HepG2 (cell line): Measurements from ENCODE around the gene OR1Q1. TPM values are rescaled to one million over a fixed set of nuclear protein-coding genes. Genes with fewer than 3 reads are reported as not detected.

Experiments used
- ATAC-seq: fragments of 200-7000 bp; cut with Tn5 transposase; 3 replicates; pipeline ENCODE4 v1.9.1; 2020; ENCODE audit warnings: mild to moderate bottlenecking, moderate library complexity
- Bru-seq: library from RNA; stranded (reverse); fragments of 400-500 nt; gene quantifications from one replicate; lab custom pipeline; 2021; lab: Mats Ljungman, UMichigan
- BruChase-seq, 2 experiments: library from RNA; stranded (reverse); fragments of 400-500 nt; gene quantifications; one replicate each; lab custom pipeline; 2021; lab: Mats Ljungman, UMichigan
- BruUV-seq: library from RNA; stranded (reverse); fragments of 400-500 nt; replicated peaks from 2 replicates; lab custom pipeline; 2021; lab: Mats Ljungman, UMichigan
- CTCF ChIA-PET: fragments of 300-600 bp; formaldehyde crosslinking; extraction: SDS; loops from one replicate; lab custom pipeline; 2021; ENCODE audit warnings: low total read pairs, inconsistent platforms, low intra/inter-chr PET ratio; lab: Yijun Ruan, JAX
- POLR2A ChIA-PET: fragments of 350-600 bp; sonication (Branson Sonifier 250); formaldehyde crosslinking; loops from one replicate; lab custom pipeline; 2020; ENCODE audit warnings: antibody characterized with exemption, inconsistent platforms; lab: Yijun Ruan, JAX
- DNase-seq: peaks from one replicate; pipeline ENCODE4 v3.0.0-alpha.2; 2015; ENCODE audit warnings: low spot score
- FAIRE-seq: peaks from 3 replicates; lab custom pipeline; 2011; peaks lifted over from hg19 to GRCh38; lab: Jason Lieb, UNC
- H2AFZ ChIP-seq: one replicate; pipeline ENCODE4 v1.6.1; 2011; ENCODE audit warnings: low read length, inconsistent platforms
- H3K27ac ChIP-seq: fragments of 300-600 bp; 3 replicates; pipeline ENCODE4 v1.8.0; 2011; ENCODE audit warnings: mixed run types, mild to moderate bottlenecking, mixed read lengths, low read length, inconsistent platforms; ENCODE audit not compliant: insufficient read depth; ENCODE audit errors: extremely low read length
- H3K27me3 ChIP-seq, 2 experiments: fragments of 200-600 bp in 1 of 2; 2 replicates in 1 of 2; 3 replicates in 1 of 2; pipeline versions ENCODE4 v1.6.0 to v1.8.0; 2011; ENCODE audit warnings: low read length in 2 of 2, mild to moderate bottlenecking in 2 of 2, moderate library complexity in 2 of 2, inconsistent platforms in 1 of 2; ENCODE audit not compliant: insufficient read depth in 2 of 2, control insufficient read depth in 1 of 2
- H3K36me3 ChIP-seq, 2 experiments: fragments of 200-600 bp in 1 of 2; replicated peaks in 1 of 2; 2 replicates in 1 of 2; 3 replicates in 1 of 2; pipeline versions ENCODE4 v1.5.1 to v1.8.0; 2011; ENCODE audit warnings: low read length in 2 of 2, inconsistent platforms in 1 of 2; ENCODE audit not compliant: insufficient read depth in 2 of 2, control insufficient read depth in 1 of 2
- H3K4me1 ChIP-seq: 2 replicates; pipeline ENCODE4 v1.5.1; 2012; ENCODE audit warnings: low read length, inconsistent platforms; ENCODE audit not compliant: insufficient read depth
- H3K4me2 ChIP-seq: 2 replicates; pipeline ENCODE4 v1.6.0; 2011; ENCODE audit warnings: low read depth, low read length, inconsistent platforms
- H3K4me3 ChIP-seq, 3 experiments: fragments of 200-600 bp in 1 of 3; sonication (generic), shearing (Covaris generic) in 1 of 3; replicated peaks in 1 of 3; 2 replicates each; pipeline ENCODE4 v1.5.1; 2011 to 2016; ENCODE audit warnings: low read length in 3 of 3, inconsistent platforms in 2 of 3, low read depth in 2 of 3, mild to moderate bottlenecking in 2 of 3, control low read depth in 1 of 3, mixed read lengths in 1 of 3; ENCODE audit not compliant: insufficient read depth in 1 of 3
- H3K79me2 ChIP-seq: one replicate; pipeline ENCODE4 v1.6.1; 2011; ENCODE audit warnings: low read length, inconsistent platforms; ENCODE audit not compliant: insufficient read depth
- H3K9ac ChIP-seq: 2 replicates; pipeline ENCODE4 v1.6.0; 2011; ENCODE audit warnings: mild to moderate bottlenecking, low read depth, low read length, inconsistent platforms; ENCODE audit not compliant: insufficient read depth
- H3K9me3 ChIP-seq: 2 replicates; pipeline ENCODE4 v1.5.1; 2012; ENCODE audit warnings: mild to moderate bottlenecking, low read length
- H4K20me1 ChIP-seq: 2 replicates; pipeline ENCODE4 v1.6.0; 2011; ENCODE audit warnings: inconsistent platforms, mild to moderate bottlenecking, low read length, moderate library complexity; ENCODE audit not compliant: insufficient read depth
- CBX1 ChIP-seq: IDR thresholded peaks from one replicate; pipeline ENCODE4 v1.6.1; 2016; ENCODE audit warnings: antibody characterized with exemption, low read depth
- HOXA9 ChIP-seq: sonication (generic); formaldehyde crosslinking; IDR thresholded peaks from 2 replicates; pipeline ENCODE4 v1.8.1; 2022; ENCODE audit warnings: missing genetic modification reagents, mild to moderate bottlenecking, moderate library complexity, borderline replicate concordance
- TERF1 ChIP-seq: sonication (generic); formaldehyde crosslinking; IDR thresholded peaks from 2 replicates; pipeline ENCODE4 v1.8.0; 2022; ENCODE audit warnings: mild to moderate bottlenecking, missing genetic modification reagents, moderate library complexity
- XRCC5 ChIP-seq: fragments of 200-400 bp; formaldehyde crosslinking; optimal IDR thresholded peaks from 2 replicates; pipeline ENCODE3; 2017; ENCODE audit warnings: mild to moderate bottlenecking, low read length
- ZBTB40 ChIP-seq, 2 experiments: fragments of 450-650 bp in 1 of 2; sonication (generic) in 1 of 2; formaldehyde crosslinking in 1 of 2; IDR thresholded peaks; 2 replicates each; pipeline versions ENCODE4 v1.6.1 to v1.8.0; 2016 to 2022; ENCODE audit warnings: antibody characterized with exemption in 1 of 2, mild to moderate bottlenecking in 1 of 2, missing genetic modification reagents in 1 of 2
- ZNF770 ChIP-seq: sonication (generic); formaldehyde crosslinking; IDR thresholded peaks from 2 replicates; pipeline ENCODE4 v1.5.0; 2020; ENCODE audit warnings: mild to moderate bottlenecking, missing genetic modification reagents
- WGBS: methylation state at CpG from one replicate; pipeline ENCODE4 v1.1.6; 2017; ENCODE audit warnings: low lambda C conversion rate; 5-methylcytosine and 5-hydroxymethylcytosine counted together
- in situ Hi-C: cut with HindIII; loops from 2 replicates; pipeline ENCODE4 v1.10.0; 2017; ENCODE audit warnings: low pct_unique_long_range_greater_than_20kb; ENCODE audit not compliant: extremely low pct_ligation_motif_present
- intact Hi-C: fragments of 100-400 bp; cut with micrococcal nuclease; formaldehyde crosslinking; loops from one replicate; pipeline ENCODE4 v1.10.0; 2022; ENCODE audit not compliant: unreplicated experiment
- long read RNA-seq, 2 experiments: library from RNA in 1 of 2; library from polyadenylated mRNA in 1 of 2; stranded (forward) in 1 of 2; unstranded in 1 of 2; transcript quantifications; one replicate each; pipeline ENCODE4 v2.0.0, GENCODE V29; 2019 to 2022
- polyA minus RNA-seq, 3 experiments: library from RNA; depleted of rRNA, polyadenylated mRNA; stranded (reverse); fragments of >200 nt; gene quantifications; 2 replicates each; pipeline ENCODE4 v1.2.3, GENCODE V29; 2011; ENCODE audit warnings: low replicate concordance in 1 of 3
- polyA plus RNA-seq, 8 experiments: library from polyadenylated mRNA; depleted of rRNA in 3 of 8; stranded (reverse) in 7 of 8; unstranded in 1 of 8; fragments of >200 nt; fragmentation: Illumina TruSeq in 4 of 8; extraction: Trizol in 4 of 8; gene quantifications; 2 replicates each; pipeline versions ENCODE4 v1.2.1 to v1.2.3, GENCODE V29; 2011 to 2016; ENCODE audit warnings: low read depth in 4 of 8, missing spikeins in 1 of 8, mixed read lengths in 1 of 8; ENCODE audit not compliant: insufficient read depth in 1 of 8
- total RNA-seq, 5 experiments: library from RNA; depleted of rRNA; stranded (reverse); fragments of >200 nt; fragmentation: Illumina TruSeq; extraction: Trizol; gene quantifications; 2 replicates each; pipeline ENCODE4 v1.2.3, GENCODE V29; 2016; ENCODE audit warnings: low read depth in 1 of 5

OR1Q1 gene
- total RNA-seq (2016; rRNA removed; fragmentation: Illumina TruSeq; extraction: Trizol) (not detected in 2 replicates), polyA plus RNA-seq (2011; rRNA removed) (0.07 and 0.12 TPM in 2 replicates), polyA minus RNA-seq (2011; rRNA and poly(A)+ RNA removed; ENCODE audit: low replicate concordance) (not detected in 2 replicates), Bru-seq, nascent RNA (not detected), BruChase-seq, experiment 1, labeled RNA remaining after a 6-hour chase (not detected), BruChase-seq, experiment 2, labeled RNA remaining after a 2-hour chase (not detected)
- not detected in 2 replicates for total RNA-seq (2016; cell fraction: cytosol; rRNA removed; fragmentation: Illumina TruSeq; extraction: Trizol; ENCODE audit: low read depth)
- total RNA-seq (2016; cell fraction: insoluble cytoplasmic fraction; rRNA removed; fragmentation: Illumina TruSeq; extraction: Trizol): not detected in 2 replicates
- total RNA-seq (2016; cell fraction: membrane; rRNA removed; fragmentation: Illumina TruSeq; extraction: Trizol): not detected in 2 replicates
- not detected in 2 replicates for total RNA-seq (2016; cell fraction: nucleus; rRNA removed; fragmentation: Illumina TruSeq; extraction: Trizol)
- not detected in 2 replicates for polyA plus RNA-seq (2011; cell fraction: cytosol; rRNA removed)
- polyA plus RNA-seq (2011; cell fraction: nucleus; rRNA removed): 0.37 and 0.45 TPM in 2 replicates
- polyA plus RNA-seq (2012): not detected in 2 replicates
- not detected in 2 replicates for polyA plus RNA-seq (2016; cell fraction: cytosol; fragmentation: Illumina TruSeq; extraction: Trizol; ENCODE audit: low read depth)
- polyA plus RNA-seq (2016; cell fraction: insoluble cytoplasmic fraction; fragmentation: Illumina TruSeq; extraction: Trizol; ENCODE audit: low read depth): not detected in 2 replicates
- polyA plus RNA-seq (2016; cell fraction: membrane; fragmentation: Illumina TruSeq; extraction: Trizol; ENCODE audit: low read depth): not detected in 2 replicates
- polyA plus RNA-seq (2016; cell fraction: nucleus; fragmentation: Illumina TruSeq; extraction: Trizol; ENCODE audit: insufficient read depth, low read depth): not detected in 2 replicates
- polyA minus RNA-seq (2011; cell fraction: cytosol; rRNA and poly(A)+ RNA removed): not detected in 2 replicates
- 0.50 and 0.52 TPM in 2 replicates for polyA minus RNA-seq (2011; cell fraction: nucleus; rRNA and poly(A)+ RNA removed)
- long read RNA-seq, experiment 1: 0 reads
- long read RNA-seq, experiment 2: 0 reads

- WGBS: 0% methylated on average over 1 of the region's 1 CpG
- no peak for ATAC-seq
These were observed at the start of gene OR1Q1 for GRCh38 chr9:122614362-122614761. OR1Q1 (plus strand) TSS chr9:122614738; CDS start chr9:122614738, 0 bp downstream.

More at GRCh38 chr9:122614362-122614761, at the start of gene OR1Q1:
- TF ChIP-seq HOXA9 (CRISPR knock-in tag): no peak
- no peak for TF ChIP-seq ZNF770
- peak; percentile 81 for TF ChIP-seq ZBTB40 (IDR thresholded peaks at IDR 0.05)
- no peak for TF ChIP-seq ZBTB40 (CRISPR knock-in tag; IDR thresholded peaks at IDR 0.05)
- no peak for TF ChIP-seq XRCC5
- no peak for TF ChIP-seq TERF1
- TF ChIP-seq CBX1: no peak
- TF ChIP-seq, all 625 proteins: peak for 1
- H2AFZ ChIP-seq: no peak within 1 kb of the TSS
- CTCF ChIA-PET: no interaction called here
- no peaks in the 10 kb centered on the region for H3K4me1 ChIP-seq
- H3K36me3 ChIP-seq: no peaks in the 10 kb centered on the region
- H3K79me2 ChIP-seq: no peaks in the 10 kb centered on the region
- DNase-seq (no peak), FAIRE-seq (no peak)
- H3K9me3 ChIP-seq: no peaks in the 10 kb centered on the region
- H3K9ac ChIP-seq: no peak within 1 kb of the TSS
- H3K27me3 ChIP-seq: no peaks in the 10 kb centered on the region; a peak in 2 of 5 replicates
- BruUV-seq: no TSS peak
- intact Hi-C loops: no loop called here
- no peaks in the 10 kb centered on the region for H4K20me1 ChIP-seq
- H3K4me2 ChIP-seq: no peak within 1 kb of the TSS
- POLR2A ChIA-PET: no interaction called here
- no peak within 1 kb of the TSS for H3K27ac ChIP-seq
- in situ Hi-C loops: no loop called here
- no peak within 1 kb of the TSS for H3K4me3 ChIP-seq
